ENCODE results near the gene GDPD5.

The GDPD5 gene

DNA sequence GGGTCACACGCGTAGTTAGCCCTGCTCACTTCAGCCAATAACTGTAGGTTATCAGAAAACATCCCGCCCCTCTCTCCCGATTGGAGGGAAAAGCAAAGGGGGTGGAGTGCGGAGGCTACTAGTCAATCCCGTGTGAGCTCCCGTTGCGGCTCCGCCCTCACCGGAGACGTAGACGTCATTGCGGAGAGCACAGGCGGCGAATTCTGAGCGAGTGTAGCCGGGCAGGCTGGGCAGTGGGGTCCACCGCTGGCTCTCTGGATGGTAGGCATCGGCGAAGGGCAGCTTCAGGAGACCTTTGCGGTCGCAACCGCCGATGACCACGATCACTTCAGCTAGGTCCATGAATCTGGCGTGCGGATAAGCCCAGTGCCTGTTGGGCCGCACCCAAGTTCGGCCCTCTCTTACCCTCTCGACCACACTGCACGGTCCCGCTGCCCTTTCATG, 97.4 kb downstream of the GDPD5 start:
- H3K27me3 ChIP-seq (ENCODE audit: insufficient read depth, low read length): peaks cover 63% of the 10 kb centered on the region

GRCh38 chr11:75427181-75427580, 98.6 kb downstream of the GDPD5 start:
- peaks cover 52% of the 10 kb centered on the region for H3K27me3 ChIP-seq (ENCODE audit: insufficient read depth, low read length)
- no peak overlapping the region for H3K4me3 ChIP-seq (ENCODE audit: low read length)
- H3K36me3 ChIP-seq (ENCODE audit: insufficient read depth, low read length): peaks cover 14% of the 10 kb centered on the region
- H3K9ac ChIP-seq (ENCODE audit: low read depth, low read length): no peak overlapping the region
- H3K4me1 ChIP-seq (ENCODE audit: insufficient read depth, low read length): peaks cover 3% of the 10 kb centered on the region
- no peak overlapping the region for H3K27ac ChIP-seq (ENCODE audit: low read depth, low read length)
- peaks cover 7% of the 10 kb centered on the region; the same call in 1 of the 2 replicates for H3K9me3 ChIP-seq (ENCODE audit: insufficient read depth, low read depth, low read length)

More for the DNA sequence above, 97.4 kb downstream of the GDPD5 start:
- 91% methylated on average over 32 of the region's 32 CpGs for WGBS
- Histone ChIP-seq H3K9ac (ENCODE audit: low read depth, low read length) (no peak overlapping the region), H3K9me3 (ENCODE audit: insufficient read depth, low read depth, low read length) (peaks cover 7% of the 10 kb centered on the region; the same call in 1 of the 2 replicates), H3K27ac (ENCODE audit: low read depth, low read length) (no peak overlapping the region), H3K36me3 (ENCODE audit: insufficient read depth, low read length) (0 out of 2 replicates have a peak, but pooled peaks cover 3% of the 10 kb centered on the region), H3K4me3 (ENCODE audit: low read length) (peak overlapping the region; percentile 20), H3K4me1 (ENCODE audit: insufficient read depth, low read length) (peaks cover 12% of the 10 kb centered on the region)

- Histone ChIP-seq H3K9me3 (ENCODE audit: insufficient read depth, low read depth, low read length) (peaks cover 7% of the 10 kb centered on the region; the same call in 1 of the 2 replicates), H3K36me3 (ENCODE audit: insufficient read depth, low read length) (peaks cover 19% of the 10 kb centered on the region), H3K27me3 (ENCODE audit: insufficient read depth, low read length) (peaks cover 47% of the 10 kb centered on the region), H3K4me1 (ENCODE audit: insufficient read depth, low read length) (peaks cover 3% of the 10 kb centered on the region), H3K4me3 (ENCODE audit: low read length) (no peak overlapping the region), H3K9ac (ENCODE audit: low read depth, low read length) (no peak overlapping the region), H3K27ac (ENCODE audit: low read depth, low read length) (no peak overlapping the region)
- WGBS: 92% methylated on average over 5 of the region's 5 CpGs
These were observed 99.0 kb downstream of the GDPD5 start for GRCh38 chr11:75426720-75427086.

DNA sequence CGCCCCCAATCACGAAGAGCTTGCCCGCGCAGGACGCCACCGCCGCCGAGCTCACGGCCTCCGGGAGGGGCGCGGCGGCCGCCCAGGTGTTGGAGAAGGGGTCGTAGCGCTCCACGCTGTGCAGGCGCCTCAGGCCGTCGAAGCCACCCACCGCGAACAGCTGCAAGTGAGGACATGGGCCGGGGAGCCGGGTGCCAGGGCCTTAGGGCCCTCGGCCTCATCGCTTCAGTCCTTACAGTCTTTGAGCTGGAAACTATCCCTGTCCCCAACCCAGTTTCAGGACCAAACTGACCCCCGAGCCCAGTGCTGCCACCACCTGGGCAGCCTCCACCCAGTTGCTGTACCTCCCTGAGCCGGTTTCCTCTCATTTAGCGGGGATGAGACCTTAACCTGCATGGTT, 100.3 kb downstream of the GDPD5 start:
- peaks cover 7% of the 10 kb centered on the region; the same call in 1 of the 2 replicates for H3K9me3 ChIP-seq (ENCODE audit: insufficient read depth, low read depth, low read length)
- peaks cover 3% of the 10 kb centered on the region for H3K4me1 ChIP-seq (ENCODE audit: insufficient read depth, low read length)
- H3K4me3 ChIP-seq (ENCODE audit: low read length): no peak overlapping the region
- no peak overlapping the region for H3K9ac ChIP-seq (ENCODE audit: low read depth, low read length)
- WGBS: 87% methylated on average over 29 of the region's 29 CpGs
- peaks cover 21% of the 10 kb centered on the region for H3K36me3 ChIP-seq (ENCODE audit: insufficient read depth, low read length)
- H3K27ac ChIP-seq (ENCODE audit: low read depth, low read length): no peak overlapping the region
- peaks cover 34% of the 10 kb centered on the region for H3K27me3 ChIP-seq (ENCODE audit: insufficient read depth, low read length)

GRCh38 chr11:75424396-75424795, 101.3 kb downstream of the GDPD5 start:
- peaks cover 21% of the 10 kb centered on the region for H3K36me3 ChIP-seq (ENCODE audit: insufficient read depth, low read length)
- H3K27me3 ChIP-seq (ENCODE audit: insufficient read depth, low read length): peaks cover 24% of the 10 kb centered on the region
- peaks cover 3% of the 10 kb centered on the region for H3K4me1 ChIP-seq (ENCODE audit: insufficient read depth, low read length)
- H3K27ac ChIP-seq (ENCODE audit: low read depth, low read length): no peak overlapping the region
- peaks cover 5% of the 10 kb centered on the region; the same call in 1 of the 2 replicates for H3K9me3 ChIP-seq (ENCODE audit: insufficient read depth, low read depth, low read length)
- WGBS: 84% methylated on average over 1 of the region's 1 CpG
- no peak overlapping the region for H3K9ac ChIP-seq (ENCODE audit: low read depth, low read length)
- H3K4me3 ChIP-seq (ENCODE audit: low read length): no peak overlapping the region

DNA sequence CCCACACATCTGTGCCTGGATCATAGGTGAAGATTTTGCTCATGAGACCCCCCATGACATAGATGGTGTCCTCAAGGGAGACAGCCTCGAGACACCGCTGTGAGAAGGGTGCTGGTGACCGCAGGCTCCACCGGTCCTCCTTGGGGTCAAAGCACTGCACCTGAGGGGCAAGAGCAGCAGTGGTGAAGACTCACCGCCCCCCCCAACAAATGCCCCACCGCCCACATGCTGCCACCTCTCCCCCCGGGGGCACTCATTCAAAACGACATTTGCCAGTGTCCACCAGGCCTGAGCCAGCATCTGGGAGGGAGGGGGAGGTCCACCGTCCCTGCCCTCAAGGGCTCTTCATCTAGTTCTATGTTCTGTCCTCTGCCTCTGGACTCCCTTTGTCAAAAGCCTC, 102.0 kb downstream of the GDPD5 start:
- Histone ChIP-seq H3K9me3 (ENCODE audit: insufficient read depth, low read depth, low read length) (no peaks in the 10 kb centered on the region), H3K27ac (ENCODE audit: low read depth, low read length) (no peak overlapping the region), H3K4me3 (ENCODE audit: low read length) (no peak overlapping the region), H3K4me1 (ENCODE audit: insufficient read depth, low read length) (peaks cover 3% of the 10 kb centered on the region), H3K36me3 (ENCODE audit: insufficient read depth, low read length) (peaks cover 21% of the 10 kb centered on the region), H3K9ac (ENCODE audit: low read depth, low read length) (no peak overlapping the region), H3K27me3 (ENCODE audit: insufficient read depth, low read length) (peaks cover 17% of the 10 kb centered on the region)
- WGBS: 93% methylated on average over 9 of the region's 9 CpGs

- Histone ChIP-seq H3K36me3 (ENCODE audit: insufficient read depth, low read length) (peaks cover 25% of the 10 kb centered on the region), H3K27ac (ENCODE audit: low read depth, low read length) (no peak overlapping the region), H3K9ac (ENCODE audit: low read depth, low read length) (no peak overlapping the region), H3K4me3 (ENCODE audit: low read length) (no peak overlapping the region), H3K4me1 (ENCODE audit: insufficient read depth, low read length) (no peaks in the 10 kb centered on the region; the same call in 1 of the 2 replicates), H3K9me3 (ENCODE audit: insufficient read depth, low read depth, low read length) (no peaks in the 10 kb centered on the region), H3K27me3 (ENCODE audit: insufficient read depth, low read length) (peaks cover 6% of the 10 kb centered on the region)
- 95% methylated on average over 15 of the region's 15 CpGs for WGBS
These were observed 103.2 kb downstream of the GDPD5 start for GRCh38 chr11:75422248-75423231.

- Histone ChIP-seq H3K27ac (ENCODE audit: low read depth, low read length) (no peak overlapping the region), H3K9ac (ENCODE audit: low read depth, low read length) (no peak overlapping the region), H3K4me3 (ENCODE audit: low read length) (no peak overlapping the region), H3K4me1 (ENCODE audit: insufficient read depth, low read length) (no peaks in the 10 kb centered on the region; the same call in 1 of the 2 replicates), H3K9me3 (ENCODE audit: insufficient read depth, low read depth, low read length) (no peaks in the 10 kb centered on the region), H3K27me3 (ENCODE audit: insufficient read depth, low read length) (no peaks in the 10 kb centered on the region), H3K36me3 (ENCODE audit: insufficient read depth, low read length) (peaks cover 28% of the 10 kb centered on the region)
- WGBS: 95% methylated on average over 2 of the region's 2 CpGs
These were observed 103.9 kb downstream of the GDPD5 start for GRCh38 chr11:75421902-75422247.

DNA sequence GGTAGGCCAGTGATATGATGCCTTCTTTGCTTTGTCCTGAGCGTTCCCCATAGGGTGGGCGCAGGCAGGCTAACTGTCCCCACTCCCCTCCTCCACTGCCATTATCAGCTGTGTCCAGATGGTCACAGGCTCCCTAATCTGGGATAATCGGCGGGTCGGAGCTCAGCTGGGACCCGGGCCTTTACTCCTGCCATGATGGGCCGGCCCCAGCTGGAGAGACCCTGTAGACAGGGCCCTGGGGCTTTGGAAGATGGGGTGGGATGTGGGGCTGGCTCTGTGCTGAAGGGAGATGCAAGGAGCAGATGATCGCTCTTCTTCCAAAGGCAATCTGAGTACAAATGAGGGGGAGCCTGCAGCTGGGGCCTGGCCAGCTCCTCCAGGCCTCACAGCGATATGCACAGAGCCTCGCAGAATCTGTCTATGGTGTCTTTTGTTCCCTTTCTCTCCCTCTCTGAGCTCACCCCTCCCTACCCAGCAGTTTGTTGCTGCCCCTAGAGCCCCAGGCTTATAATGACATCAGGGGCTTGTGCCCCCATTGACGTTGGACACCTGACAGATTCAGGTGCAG, 104.6 kb downstream of the GDPD5 start:
- H3K4me1 ChIP-seq (ENCODE audit: insufficient read depth, low read length): no peaks in the 10 kb centered on the region; the same call in 1 of the 2 replicates
- no peak overlapping the region for H3K27ac ChIP-seq (ENCODE audit: low read depth, low read length)
- 89% methylated on average over 11 of the region's 11 CpGs for WGBS
- H3K4me3 ChIP-seq (ENCODE audit: low read length): no peak overlapping the region
- no peaks in the 10 kb centered on the region for H3K9me3 ChIP-seq (ENCODE audit: insufficient read depth, low read depth, low read length)
- no peaks in the 10 kb centered on the region for H3K27me3 ChIP-seq (ENCODE audit: insufficient read depth, low read length)
- peaks cover 34% of the 10 kb centered on the region for H3K36me3 ChIP-seq (ENCODE audit: insufficient read depth, low read length)
- no peak overlapping the region for H3K9ac ChIP-seq (ENCODE audit: low read depth, low read length)

- Histone ChIP-seq H3K4me3 (ENCODE audit: low read length) (no peak overlapping the region), H3K9ac (ENCODE audit: low read depth, low read length) (no peak overlapping the region), H3K4me1 (ENCODE audit: insufficient read depth, low read length) (no peaks in the 10 kb centered on the region; the same call in 1 of the 2 replicates), H3K27me3 (ENCODE audit: insufficient read depth, low read length) (no peaks in the 10 kb centered on the region), H3K9me3 (ENCODE audit: insufficient read depth, low read depth, low read length) (no peaks in the 10 kb centered on the region), H3K27ac (ENCODE audit: low read depth, low read length) (no peak overlapping the region), H3K36me3 (ENCODE audit: insufficient read depth, low read length) (peaks cover 38% of the 10 kb centered on the region)
- 94% methylated on average over 14 of the region's 14 CpGs for WGBS
These were observed 105.3 kb downstream of the GDPD5 start for GRCh38 chr11:75420224-75421034.
